ENCODE data around the gene ASB6. TPM values are rescaled to one million over a fixed set of nuclear protein-coding genes. Genes with fewer than 3 reads are reported as not detected.
"Not testable (repeated sequence)": the region's sequence is repeated elsewhere in the genome, so short reads cannot be mapped to it uniquely, and the experiment has no call there.

The ASB6 gene
- total RNA-seq, 1 donor from 2014 or later: 10.2 TPM

DNA sequence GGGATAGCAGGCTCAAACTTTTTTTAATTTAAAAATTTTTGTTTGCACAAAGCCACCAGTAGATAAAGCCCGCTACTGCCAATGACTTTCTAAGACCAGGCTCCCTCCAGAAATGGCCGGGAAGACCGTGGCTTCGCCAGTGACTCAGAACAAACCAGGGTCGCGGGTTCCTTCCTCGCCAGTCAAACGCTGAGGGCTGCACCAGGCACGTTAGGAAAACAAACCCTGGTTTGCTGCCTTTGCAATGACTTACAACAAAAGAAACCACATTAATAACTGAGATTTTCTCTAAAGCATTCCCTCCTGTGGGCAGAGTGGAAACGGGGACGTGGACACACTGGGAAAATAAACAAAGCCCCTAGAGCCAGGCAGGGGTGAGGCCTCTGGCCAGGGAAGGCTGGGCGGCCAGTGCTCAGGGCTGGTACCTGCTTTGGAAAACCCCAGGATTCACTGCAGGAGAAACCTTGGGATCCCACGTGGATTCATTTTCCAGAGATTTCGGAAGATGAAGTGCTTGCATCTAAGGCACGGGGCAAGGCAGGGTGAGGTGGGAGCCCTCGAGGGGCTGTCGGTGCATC lies 27.3 kb upstream of the ASB6 start:
- DNase-seq (ENCODE audit: low spot score): no peak
- intact Hi-C loops (cut with DNase I): no loop called here

DNA sequence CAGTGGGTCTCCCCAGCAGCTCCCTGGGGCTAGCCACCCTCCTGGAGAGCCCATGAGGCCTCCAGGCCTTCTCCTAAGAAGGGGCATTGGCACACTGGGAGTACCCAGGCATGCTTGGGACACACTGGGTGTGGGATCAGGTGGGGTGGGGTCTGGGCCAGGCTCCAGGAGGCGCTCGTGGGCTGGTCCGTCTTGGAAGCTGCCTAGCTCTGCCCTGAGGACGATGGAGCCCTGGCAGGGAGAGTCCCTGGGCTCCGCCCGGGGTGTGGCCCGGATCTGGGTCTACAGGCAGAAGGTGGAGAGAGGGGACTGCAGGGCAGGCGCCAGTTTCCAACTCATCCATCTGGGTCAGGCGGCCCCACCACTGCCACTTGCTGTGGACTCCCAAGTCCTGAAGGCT lies 25.9 kb upstream of the ASB6 start:
- intact Hi-C loops (cut with DNase I): no loop called here
- DNase-seq (ENCODE audit: low spot score): no peak

- no peak for DNase-seq (ENCODE audit: low spot score)
- intact Hi-C loops (cut with DNase I): no loop called here
Measured at GRCh38 chr9:129667378-129667777, 25.4 kb upstream of the ASB6 start.

DNA sequence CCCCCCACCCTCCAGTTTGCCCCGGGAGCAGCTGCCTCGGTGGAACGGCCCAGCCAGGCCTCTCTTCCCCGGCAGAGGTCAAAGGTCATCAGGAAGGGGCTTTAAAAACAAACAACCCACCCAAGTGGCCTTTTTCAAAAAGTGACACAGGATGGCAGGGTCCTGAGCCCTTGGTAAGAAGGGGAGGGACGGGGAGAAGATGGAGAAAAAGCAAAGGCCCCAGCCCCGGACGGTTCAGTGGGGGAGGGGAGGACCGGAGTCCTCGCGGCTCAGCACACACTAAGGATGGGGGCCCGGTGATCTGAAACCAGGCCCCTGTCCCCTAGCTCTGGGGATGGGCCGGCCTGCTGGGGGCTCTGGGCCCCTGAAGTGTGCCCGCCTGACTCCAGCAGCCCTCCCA lies 24.6 kb upstream of the ASB6 start:
- intact Hi-C loops (cut with DNase I): no loop called here
- no peak for DNase-seq (ENCODE audit: low spot score)

- intact Hi-C loops (cut with DNase I): no loop called here
- no peak for DNase-seq (ENCODE audit: low spot score)
Measured at GRCh38 chr9:129665814-129666520, 24.0 kb upstream of the ASB6 start.

DNA sequence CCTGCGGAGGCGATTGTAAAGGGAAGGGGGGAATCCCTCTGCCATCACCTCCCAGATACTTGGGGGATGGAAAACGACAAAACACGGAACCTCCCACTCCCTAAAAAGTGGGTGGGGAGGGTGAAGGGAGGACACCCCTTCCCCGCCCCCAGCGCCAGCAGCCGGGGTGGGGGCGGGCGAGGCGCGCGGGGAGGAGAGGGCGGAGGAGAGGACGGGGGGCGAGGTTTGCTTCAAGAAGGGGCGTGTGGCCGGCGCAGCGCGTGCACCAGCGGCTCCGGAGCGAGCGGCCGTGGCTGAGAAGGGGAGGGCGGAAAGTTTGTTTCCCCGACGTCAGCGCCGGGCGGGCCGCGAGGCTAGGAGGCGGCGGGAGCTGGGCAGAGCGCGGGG lies 23.4 kb upstream of the ASB6 start, which contains the start of gene PRRX2:
Gene PRRX2, plus strand, starts transcription at position 259 of the 387 bp plus-strand sequence. CDS start 221 bp downstream, outside the sequence.
- intact Hi-C loops (cut with DNase I): no loop called here
- no peak for DNase-seq (ENCODE audit: low spot score)

- no peak for DNase-seq (ENCODE audit: low spot score)
- intact Hi-C loops (cut with DNase I): no loop called here
Measured at GRCh38 chr9:129664746-129665388, 22.9 kb upstream of the ASB6 start.

GRCh38 chr9:129662239-129662638 lies 20.3 kb upstream of the ASB6 start:
- intact Hi-C loops (cut with DNase I): not testable (repeated sequence)

GRCh38 chr9:129661029-129661428 lies 19.1 kb upstream of the ASB6 start:
- intact Hi-C loops (cut with DNase I): no loop called here
- no peak for DNase-seq (ENCODE audit: low spot score)

More at GRCh38 chr9:129662239-129662638, 20.3 kb upstream of the ASB6 start:
- DNase-seq (ENCODE audit: low spot score): not testable (repeated sequence)

DNA sequence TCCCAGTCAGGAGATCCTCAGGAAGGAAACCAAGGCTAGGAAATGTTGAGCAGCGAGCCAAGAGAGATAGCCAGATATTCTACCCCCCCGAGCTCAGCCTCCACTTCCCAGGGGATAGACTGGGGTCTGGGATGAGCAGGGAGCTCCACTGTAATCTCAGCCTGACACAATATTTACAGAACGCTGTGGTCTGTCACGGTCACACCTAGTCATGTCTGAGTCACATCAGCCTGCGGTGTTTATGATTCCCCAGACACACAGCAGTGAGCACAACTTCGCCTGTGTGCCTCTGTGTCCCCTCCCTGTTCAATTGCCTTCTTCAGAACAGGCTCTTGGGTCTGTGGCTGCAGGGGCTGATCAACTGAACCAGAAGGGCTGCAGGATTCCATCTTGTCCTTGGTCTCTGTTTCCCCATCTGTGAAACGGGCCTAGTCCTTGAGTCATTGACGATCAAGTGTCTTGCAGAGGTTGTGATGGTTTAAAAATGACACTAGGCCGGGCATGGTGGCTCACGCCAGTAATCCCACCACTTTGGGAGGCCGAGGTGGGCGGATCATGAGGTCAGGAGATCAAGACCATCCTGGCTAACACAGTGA lies 14.9 kb upstream of the ASB6 start:
- intact Hi-C loops (cut with DNase I): no loop called here
- DNase-seq (ENCODE audit: low spot score): no peak

GRCh38 chr9:129655696-129656095 lies 13.7 kb upstream of the ASB6 start:
- intact Hi-C loops (cut with DNase I): no loop called here

GRCh38 chr9:129655154-129655553 lies 13.2 kb upstream of the ASB6 start:
- intact Hi-C loops (cut with DNase I): no loop called here
- no peak for DNase-seq (ENCODE audit: low spot score)

More at GRCh38 chr9:129655696-129656095, 13.7 kb upstream of the ASB6 start:
- no peak for DNase-seq (ENCODE audit: low spot score)

DNA sequence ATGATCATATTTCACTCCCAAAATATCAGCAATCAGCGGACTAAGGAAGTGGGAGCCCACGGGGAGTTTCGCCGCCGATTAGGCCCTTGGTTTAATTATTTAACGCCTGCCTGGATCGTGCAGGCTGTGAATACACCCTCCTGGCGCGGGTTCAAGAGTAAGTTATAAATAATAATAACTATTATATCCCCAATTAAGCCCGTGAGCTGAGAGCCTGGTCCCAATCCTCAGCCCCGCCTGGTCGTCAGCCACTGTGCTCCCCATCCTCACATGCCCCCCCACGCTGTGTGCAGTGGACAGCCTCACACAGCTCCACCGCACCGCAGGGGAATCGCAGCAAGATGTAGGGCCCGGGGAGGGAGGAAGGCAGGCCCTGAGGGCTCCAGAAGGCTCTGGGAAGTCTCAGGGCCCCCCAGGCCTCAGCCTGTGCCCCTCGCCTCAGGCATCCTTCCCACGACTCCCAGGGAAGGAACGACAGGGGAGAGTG lies 12.6 kb upstream of the ASB6 start:
- DNase-seq (ENCODE audit: low spot score): no peak
- intact Hi-C loops (cut with DNase I): no loop called here

DNA sequence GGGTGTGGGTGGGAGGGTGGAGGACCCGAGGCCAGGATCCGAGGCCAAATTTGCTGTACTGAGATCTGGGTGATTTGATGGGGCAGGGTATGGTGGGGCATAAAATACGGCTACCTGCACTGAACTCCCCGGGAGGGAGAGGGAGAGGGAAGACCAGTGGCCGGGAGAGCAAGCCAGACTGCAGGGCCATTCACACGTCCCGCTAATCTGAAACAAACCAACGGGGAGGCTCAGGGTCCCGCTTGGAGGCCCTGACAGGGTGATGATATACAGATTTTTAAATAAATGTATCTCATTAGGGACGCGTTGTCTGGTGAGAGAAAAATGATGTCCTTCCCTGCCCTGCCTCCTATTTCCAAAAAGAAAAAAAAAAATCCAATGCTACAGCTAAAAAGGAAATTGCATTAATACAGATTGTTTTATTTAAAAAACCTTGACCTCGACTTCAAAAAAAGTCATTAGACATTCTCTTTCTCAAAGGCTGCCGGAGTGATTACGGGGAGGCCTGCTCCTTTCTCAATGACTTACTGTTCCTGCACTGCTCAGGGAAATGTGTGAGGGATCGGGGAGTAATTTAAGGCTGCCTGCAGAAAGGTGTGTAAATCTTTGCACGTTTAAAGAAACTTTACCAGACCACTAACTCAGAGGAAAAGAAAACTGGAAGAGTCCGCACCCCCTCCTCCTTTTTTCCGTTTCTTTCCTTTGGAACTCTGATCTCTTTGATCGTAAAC lies 12.0 kb upstream of the ASB6 start:
- DNase-seq (ENCODE audit: low spot score): no peak
- intact Hi-C loops (cut with DNase I): no loop called here

DNA sequence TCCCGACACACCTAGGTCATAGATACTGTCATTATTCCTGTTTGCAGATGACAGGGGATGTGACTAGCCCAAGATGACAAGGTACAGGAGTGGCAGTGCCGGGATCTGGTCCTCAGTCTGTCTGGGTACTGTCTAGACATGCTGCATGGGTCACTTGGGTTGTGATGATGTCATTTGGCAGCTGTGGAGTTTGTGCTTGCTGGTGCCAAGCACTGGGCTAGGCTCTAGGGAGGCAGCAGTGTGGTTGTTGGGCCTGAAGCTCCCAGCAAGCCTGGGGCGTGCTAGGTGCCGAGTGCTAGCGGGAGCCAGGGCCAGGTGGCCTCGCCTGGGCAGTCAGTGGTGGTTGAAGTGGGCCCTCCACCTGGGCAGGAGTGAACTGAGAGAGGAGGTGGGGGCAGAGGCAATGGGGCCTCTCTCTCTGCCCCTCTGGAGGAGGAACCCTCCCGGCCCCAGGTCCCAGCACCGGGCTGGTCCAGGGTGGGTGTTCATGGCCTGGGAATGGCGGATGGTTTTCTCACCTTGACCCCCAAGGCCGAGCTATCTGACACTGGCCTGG lies 8.8 kb upstream of the ASB6 start:
- intact Hi-C loops (cut with DNase I): no loop called here
- DNase-seq (ENCODE audit: low spot score): no peak

GRCh38 chr9:129649726-129650679 lies 8.1 kb upstream of the ASB6 start:
- intact Hi-C loops (cut with DNase I): no loop called here
- no peak for DNase-seq (ENCODE audit: low spot score)

DNA sequence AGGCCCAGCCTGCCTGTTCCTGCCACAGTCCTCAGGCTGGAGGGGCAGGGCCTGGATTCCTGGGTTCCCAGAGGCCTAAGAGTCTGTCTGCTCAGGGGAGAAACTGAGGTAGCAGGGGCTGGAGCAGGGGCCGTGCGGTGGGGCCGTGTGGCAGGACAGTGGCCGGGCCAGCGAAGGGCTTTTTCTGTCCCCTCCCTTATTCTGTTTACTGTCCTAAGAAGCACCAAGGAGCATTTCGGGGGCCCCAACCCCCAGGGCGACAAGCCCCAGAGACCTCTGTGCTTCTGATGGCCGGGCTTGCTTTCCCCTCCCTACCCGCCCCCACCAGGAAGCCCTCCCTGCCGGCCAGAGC lies 6.8 kb upstream of the ASB6 start:
- no peak for DNase-seq (ENCODE audit: low spot score)
- intact Hi-C loops (cut with DNase I): no loop called here

GRCh38 chr9:129648092-129648763 lies 6.3 kb upstream of the ASB6 start:
- intact Hi-C loops (cut with DNase I): no loop called here
- no peak for DNase-seq (ENCODE audit: low spot score)

Data from cardiac septum (tissue), 1 donor.